GM18505 (cell line): ENCODE measurements around the gene KCNMA1.

Experiments
- ATAC-seq: cut with Tn5 transposase; IDR thresholded peaks from one replicate; pipeline ENCODE4 v1.9.1; 2021; ENCODE audit not compliant: unreplicated experiment
- POLR2A ChIP-seq: IDR thresholded peaks from 4 replicates; pipeline ENCODE4 v1.6.1; 2011; ENCODE audit warnings: borderline replicate concordance; ENCODE audit not compliant: insufficient read depth, insufficient read length; ENCODE audit errors: extremely low read depth

KCNMA1 gene

DNA sequence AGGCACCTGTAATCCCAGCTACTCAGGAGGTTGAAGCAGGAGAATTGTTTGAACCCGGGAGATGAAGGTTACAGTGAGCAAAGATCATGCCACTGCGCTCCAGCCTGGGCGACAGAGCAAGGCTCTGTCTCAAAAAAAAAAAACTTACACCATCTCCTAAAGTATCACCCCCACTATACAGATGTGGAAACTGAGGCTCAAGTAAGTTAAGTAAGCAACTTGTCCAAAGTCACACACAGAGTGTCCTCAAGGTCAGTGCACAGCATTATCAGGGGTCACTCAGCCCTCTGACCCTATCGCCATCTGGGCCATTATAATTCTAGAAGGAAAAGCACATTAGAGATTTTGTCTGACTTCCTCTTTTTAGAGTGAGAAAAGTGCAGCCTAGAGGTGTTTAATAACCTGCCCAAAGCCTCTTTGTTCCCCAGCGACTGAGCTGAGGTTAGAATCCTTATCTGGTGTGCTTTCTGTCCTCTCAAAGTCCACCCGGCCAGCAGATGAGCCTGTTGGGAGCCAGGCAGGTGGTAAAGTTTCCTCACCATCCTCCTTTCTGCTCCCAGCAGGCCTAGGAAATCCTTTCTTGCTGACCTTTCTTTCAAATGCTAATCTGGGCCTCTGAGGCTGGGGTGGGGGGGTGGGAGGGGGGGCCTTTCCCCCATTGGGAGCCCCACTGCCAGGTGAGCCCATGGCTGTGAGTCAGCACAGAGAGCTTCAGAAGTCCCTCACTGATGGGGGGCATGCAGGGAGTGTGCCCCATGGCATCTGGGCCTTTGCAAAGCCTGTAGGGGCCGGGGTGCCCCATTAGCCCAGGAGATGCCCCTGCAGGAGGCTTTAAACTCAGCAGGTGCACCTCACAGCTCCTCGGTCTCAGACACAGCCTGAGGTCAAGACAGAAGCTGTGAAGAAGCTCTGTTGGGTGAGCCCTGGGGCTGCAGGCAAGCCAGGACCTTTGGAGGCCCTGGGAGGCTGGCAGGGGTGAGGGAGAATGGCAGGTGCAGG, 12.0 kb upstream of the KCNMA1 start:
- ATAC-seq = peak; percentile 59

DNA sequence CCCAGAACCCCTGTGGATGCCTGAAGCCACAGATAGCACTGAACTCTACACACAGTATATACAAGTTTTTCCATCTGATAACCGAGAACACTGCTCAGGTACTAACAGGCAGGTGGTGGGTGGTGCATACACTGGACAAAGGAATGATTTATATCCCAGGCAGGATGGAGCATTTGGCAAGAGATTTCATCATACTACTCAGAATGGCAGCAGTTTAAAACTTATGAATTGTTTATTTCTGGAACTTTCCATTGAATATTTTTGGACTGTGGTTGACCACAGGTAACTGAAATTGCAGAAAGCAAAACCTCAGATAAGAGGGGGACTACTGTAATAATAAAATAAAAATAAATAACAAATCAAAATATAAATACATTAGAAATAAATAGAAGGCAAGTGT, 10.9 kb upstream of the KCNMA1 start:
- no peak for ATAC-seq
- TF ChIP-seq POLR2A = no peak

More for the DNA sequence above, 12.0 kb upstream of the KCNMA1 start:
- TF ChIP-seq POLR2A = no peak

DNA sequence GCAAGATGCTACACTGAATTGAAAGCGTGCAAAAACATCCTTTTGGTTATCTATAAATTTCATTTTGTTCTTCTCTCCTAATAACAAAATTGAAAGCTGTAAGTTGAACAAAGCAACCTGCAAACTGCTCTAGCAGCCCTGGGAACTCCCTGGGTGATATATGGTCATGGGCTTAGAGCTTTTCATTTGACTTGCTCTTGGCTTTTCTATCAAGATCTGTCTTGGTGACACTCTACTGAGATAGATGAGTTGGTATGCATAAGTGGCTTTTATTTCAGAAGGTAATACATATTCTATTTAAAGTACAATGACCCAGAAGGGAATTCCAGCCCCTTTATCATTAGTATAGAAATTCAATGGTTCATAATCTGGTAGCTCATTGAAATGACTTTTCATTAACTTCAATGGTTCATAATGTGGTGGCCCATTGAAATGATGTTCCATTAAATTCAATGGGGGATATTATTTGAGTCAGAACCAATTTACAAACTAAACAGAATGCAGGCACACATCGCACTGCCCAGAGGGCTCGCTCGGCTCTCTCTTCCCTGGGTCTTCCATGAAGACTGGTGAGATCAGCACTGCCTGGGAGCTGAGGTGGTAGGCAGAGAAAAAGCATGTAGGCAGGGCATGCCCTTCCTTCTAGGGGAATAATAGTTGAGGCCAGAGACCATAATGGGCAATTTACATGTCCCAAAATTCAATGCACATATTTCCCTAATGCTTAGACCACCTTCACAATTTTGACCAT, 10.1 kb upstream of the KCNMA1 start:
- ATAC-seq = no peak
- TF ChIP-seq POLR2A = no peak

DNA sequence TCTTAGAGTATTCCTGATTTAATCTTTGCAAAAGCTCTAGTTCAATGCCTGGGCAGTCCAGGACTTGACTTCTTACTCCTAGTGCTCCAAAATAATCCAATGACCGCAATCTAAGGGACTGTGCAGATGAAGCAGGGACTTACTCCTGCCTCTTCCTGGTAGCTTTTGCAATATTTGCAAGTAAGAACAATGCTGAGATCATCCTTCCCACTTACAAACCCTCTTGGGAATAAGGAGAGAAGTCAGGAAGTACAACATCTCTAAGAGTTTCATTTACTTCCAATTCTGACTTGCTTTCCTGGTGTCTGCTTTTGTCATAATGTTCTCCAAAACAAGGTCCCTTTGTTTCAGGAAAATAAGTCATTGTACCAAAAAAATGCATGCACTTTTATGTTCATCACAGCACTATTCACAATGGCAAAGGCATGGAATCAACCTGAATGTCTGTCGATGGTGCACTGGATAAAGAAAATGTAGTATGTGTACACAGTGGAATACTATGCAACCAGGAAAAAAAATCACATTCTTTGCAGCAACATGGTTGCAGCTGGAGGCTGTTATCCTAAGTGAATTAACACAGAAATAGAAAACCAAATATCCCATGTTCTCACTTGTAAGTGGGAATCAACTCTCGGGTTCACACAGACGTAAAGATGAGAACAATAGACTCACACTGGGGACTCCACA, 7.1 kb upstream of the KCNMA1 start:
- no peak for TF ChIP-seq POLR2A
- no peak for ATAC-seq

DNA sequence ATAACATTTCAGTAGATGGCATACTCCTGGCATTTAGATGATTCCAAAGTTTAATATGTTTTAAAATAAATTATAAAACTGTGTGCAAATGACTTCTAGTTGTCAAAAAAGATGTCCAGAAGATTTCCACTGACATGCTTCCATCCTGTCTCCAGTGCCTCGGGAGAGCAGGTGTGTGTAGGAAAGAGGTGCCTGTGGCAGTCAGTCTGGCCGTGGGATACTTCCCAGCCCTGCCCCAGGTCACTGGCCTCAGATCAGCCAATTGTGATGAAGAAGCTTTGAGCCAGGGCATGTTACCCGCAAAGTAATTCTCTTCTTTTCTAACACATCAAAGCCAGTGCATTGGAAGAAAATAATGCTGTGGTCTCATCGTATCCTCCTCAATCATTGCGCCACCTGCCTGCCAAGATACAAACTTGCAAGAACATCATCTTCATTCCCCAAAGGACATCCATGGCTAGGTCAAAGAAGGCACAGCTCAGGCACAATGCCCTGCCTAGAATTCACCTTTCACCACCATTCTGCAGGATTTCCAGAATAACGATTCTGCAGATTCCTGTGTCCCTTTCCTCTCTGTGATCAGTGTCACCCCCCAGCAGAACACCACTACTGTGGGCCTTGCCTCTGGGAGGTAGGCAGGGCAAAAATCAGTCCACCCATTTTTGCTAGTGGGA, 6.3 kb upstream of the KCNMA1 start:
- no peak for TF ChIP-seq POLR2A
- ATAC-seq = no peak

- no peak for ATAC-seq
Observed at GRCh38 chr10:77641788-77642397, 4.3 kb upstream of the KCNMA1 start.

DNA sequence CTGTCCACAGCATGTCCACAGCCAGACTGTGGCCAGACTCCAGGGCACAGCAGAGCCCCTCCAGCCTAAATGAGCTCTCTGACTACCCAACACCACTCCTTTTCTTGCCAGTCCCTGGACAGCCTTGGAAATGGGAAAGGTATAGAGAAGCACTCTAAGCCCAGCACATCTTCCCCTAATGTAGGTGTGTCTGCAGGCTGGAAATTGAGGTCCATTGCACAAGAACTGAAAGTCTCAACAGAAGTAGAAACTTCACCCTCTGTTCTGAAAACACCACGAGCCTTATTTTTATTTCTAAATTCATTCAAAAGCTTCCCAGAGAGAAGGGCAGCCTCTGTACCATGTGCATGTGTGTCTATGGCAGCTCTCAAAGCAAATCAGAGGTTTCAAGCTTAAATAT, 3.7 kb upstream of the KCNMA1 start:
- no peak for ATAC-seq
- no peak for TF ChIP-seq POLR2A

More at GRCh38 chr10:77641788-77642397, 4.3 kb upstream of the KCNMA1 start:
- TF ChIP-seq POLR2A = no peak

DNA sequence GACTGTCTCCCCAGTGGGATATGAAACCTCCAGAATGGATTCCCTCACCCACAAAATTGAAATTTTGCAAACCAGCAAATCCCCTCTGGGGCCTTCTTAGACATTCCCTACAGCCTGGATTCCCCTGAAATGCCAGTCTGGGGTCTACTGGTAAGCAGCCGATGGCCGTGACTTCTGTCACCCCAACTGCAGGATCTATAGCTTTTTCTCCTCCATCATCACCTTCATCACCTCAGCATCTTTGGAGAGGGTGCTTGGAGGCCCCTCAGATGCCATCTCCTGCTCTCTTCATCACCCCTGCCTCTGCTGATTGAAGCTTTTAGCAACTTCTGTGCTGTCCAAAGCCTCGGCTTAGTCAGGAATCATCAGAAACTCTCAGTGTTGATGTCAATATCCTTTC, 2.6 kb upstream of the KCNMA1 start:
- no peak for ATAC-seq
- no peak for TF ChIP-seq POLR2A

DNA sequence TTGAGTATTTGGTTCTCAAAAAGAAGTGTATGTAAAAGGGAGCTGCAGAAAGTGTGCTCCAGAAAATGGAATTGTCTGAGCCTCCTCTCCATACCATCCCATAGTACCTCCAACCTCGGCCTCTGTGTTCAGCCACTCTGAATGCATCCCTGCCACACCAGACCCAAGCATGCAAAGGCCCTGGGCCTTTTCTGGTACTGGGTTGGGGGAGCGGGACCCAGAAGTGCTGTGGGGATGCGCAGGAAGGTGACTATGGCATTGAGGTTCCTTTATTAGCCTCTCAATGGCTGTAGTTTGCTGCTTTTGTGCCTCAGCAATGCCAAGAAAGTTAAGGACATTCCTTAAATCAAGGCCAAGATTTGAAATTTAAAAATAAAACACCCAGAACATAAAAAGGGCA, 2.1 kb upstream of the KCNMA1 start:
- no peak for TF ChIP-seq POLR2A
- no peak for ATAC-seq

DNA sequence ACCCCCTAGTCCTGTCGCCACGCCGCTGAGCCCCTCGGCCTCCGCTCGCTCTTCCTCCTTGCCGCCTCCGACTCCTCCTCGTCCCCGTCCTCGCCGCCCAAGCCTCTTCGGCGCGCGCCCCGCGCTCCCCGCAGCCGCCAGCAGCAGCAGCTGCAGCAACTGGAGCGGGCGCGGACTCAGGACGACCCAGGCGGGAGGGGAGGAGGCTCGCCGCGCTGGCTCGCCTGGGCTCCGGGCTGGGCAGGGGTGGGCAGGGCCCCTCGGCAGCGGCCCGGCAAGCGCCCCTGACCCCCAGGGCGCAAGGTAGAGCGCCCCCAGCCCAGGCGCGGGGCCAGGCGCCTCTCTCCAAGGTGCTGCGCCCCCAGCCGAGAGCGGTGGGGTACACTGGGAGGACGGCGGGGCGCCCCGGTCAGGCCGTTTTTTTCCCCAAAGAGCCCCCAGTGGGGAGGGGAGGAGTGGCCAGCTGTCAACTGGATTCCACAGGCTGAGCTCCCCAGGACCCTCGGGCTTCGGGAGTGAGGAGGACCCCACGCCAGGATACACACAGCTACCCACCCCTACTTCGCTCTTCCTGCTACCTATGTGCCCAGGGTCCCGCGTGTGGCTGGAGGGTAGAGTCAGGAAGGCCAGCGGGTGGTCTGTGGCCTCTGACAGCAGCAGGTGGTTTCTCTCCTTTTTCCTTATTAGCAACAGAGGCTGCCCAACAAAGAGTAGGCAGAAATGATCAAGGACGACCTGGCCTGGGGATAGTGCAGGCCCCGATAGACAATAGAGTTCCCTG, 903 bp upstream of the KCNMA1 start:
- TF ChIP-seq POLR2A = no peak
- no peak for ATAC-seq

DNA sequence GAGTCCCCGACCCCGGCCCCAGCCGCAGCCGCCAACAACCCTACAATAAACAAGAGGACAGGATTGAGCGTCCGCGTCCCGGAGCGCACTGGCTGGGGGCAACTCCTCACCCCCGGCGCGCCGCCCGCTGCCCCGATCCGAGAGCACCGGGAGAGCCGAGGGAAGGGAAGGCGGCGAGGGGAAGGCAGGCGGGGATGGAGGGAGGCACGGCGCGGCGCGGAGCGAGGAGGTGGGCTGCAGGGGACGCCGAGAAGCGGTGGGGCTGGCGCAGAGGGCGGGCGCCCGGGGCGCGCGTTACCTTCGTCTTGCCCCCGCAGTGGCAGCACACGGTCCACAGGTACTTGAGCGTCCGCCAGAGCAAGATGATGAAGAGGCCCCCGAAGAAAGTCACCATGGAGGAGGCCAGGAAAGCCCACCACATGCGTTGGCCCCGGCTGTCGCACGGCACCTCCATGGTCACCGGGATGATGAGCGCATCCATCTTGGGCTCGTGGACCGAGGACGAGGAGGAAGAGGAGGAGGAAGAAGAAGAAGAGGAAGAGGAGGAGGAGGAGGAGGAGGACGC, 559 bp downstream of the KCNMA1 start:
- no peak for ATAC-seq
- no peak for TF ChIP-seq POLR2A
